ENCODE results near the gene OR10J1. TPM values are rescaled to one million over a fixed set of nuclear protein-coding genes. Genes with fewer than 3 reads are reported as not detected.

OR10J1 gene
- total RNA-seq, 6 donors from 2014 or later: not detected

DNA sequence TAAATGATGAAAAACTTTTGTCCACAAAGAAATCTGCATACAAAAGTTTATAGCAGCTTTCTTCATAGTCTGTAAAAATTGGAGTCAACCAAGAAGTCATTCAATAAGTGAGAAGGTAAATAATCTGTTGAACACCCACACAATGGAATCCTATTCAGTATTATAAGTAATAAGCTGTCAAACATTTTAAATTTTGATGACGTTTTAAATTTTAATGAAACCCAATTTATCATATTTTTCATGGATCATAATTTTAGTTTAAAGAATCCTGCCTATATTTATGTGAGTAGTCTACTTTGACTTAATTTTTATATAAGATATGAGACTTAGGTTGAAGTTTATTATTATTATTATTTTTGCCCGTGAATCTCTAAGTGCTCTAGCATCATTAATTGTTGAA lies 20.0 kb downstream of the OR10J1 start:
- Histone ChIP-seq H3K4me1 (no peaks in the 10 kb centered on the region), H3K36me3 (no peaks in the 10 kb centered on the region), H3K9me3 (peaks cover 0 to 6% (median 3%) of the 10 kb centered on the region in 4 donors), H3K27ac (no peak overlapping the region), H3K4me3 (no peak overlapping the region), H3K27me3 (no peaks in the 10 kb centered on the region)
- DNase-seq (no peak), ATAC-seq (ENCODE audit: low FRiP score in 2 of 2) (no peak)
- no peak for TF ChIP-seq EP300 (IDR thresholded peaks at IDR 0.05)
- no peak for TF ChIP-seq POLR2A (IDR thresholded peaks at IDR 0.05)
- TF ChIP-seq, protein P1, sequence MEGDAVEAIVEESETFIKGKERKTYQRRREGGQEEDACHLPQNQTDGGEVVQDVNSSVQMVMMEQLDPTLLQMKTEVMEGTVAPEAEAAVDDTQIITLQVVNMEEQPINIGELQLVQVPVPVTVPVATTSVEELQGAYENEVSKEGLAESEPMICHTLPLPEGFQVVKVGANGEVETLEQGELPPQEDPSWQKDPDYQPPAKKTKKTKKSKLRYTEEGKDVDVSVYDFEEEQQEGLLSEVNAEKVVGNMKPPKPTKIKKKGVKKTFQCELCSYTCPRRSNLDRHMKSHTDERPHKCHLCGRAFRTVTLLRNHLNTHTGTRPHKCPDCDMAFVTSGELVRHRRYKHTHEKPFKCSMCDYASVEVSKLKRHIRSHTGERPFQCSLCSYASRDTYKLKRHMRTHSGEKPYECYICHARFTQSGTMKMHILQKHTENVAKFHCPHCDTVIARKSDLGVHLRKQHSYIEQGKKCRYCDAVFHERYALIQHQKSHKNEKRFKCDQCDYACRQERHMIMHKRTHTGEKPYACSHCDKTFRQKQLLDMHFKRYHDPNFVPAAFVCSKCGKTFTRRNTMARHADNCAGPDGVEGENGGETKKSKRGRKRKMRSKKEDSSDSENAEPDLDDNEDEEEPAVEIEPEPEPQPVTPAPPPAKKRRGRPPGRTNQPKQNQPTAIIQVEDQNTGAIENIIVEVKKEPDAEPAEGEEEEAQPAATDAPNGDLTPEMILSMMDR (IDR thresholded peaks at IDR 0.05): no peak
- TF ChIP-seq POLR2AphosphoS5 (IDR thresholded peaks at IDR 0.05): no peak
- 75 to 77% methylated on average over 2 of the region's 2 CpGs for WGBS, 2 donors

DNA sequence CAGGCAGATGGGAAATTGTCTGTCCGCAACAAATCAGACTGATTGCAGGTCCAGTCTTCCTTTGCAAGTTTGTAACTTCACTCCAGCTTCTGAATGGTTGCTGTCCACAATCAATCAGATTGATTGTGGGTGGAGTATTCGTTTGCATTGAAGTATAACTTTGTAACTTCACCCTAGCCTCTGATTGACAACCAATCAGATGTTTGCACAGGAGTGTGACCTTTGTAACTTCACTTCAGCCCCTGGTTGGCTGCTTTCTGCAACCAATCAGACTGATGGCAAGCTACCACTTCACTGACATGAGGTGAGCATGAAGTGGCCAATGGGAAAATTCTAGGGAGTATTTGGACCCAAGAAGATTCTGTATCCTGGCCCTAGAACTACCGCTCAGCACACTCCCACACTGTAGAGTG lies 25.7 kb downstream of the OR10J1 start:
- DNase-seq (no peak), ATAC-seq (ENCODE audit: low FRiP score in 2 of 2) (no peak)
- WGBS, 2 donors: 86 to 89% methylated on average over 3 of the region's 3 CpGs

DNA sequence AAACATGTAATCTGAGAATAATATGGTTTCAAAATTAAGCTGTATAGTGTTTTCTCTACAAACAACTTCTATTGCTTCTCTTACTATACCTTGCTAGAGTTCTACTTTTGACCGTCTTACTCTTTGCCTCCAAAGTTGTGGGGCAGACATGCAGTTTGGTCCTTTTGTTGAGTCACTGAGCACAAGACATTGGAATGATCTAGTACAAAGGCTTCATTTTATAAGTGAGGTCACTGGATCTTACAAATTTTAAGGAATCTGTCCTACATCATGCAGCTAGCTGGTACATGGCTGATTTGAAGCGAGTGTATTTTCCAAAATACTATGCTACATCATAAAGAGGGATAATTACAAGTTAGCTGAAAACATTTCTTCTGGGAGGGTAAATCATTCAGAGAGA lies 28.8 kb downstream of the OR10J1 start:
- ATAC-seq (ENCODE audit: low FRiP score in 2 of 2) (no peak), DNase-seq (no peak)
- TF ChIP-seq EP300 (IDR thresholded peaks at IDR 0.05) (no peak), POLR2A (IDR thresholded peaks at IDR 0.05) (no peak), POLR2AphosphoS5 (IDR thresholded peaks at IDR 0.05) (no peak)
- TF ChIP-seq, protein P1 (IDR thresholded peaks at IDR 0.05): no peak
- Histone ChIP-seq H3K27ac (no peak overlapping the region), H3K36me3 (no peaks in the 10 kb centered on the region), H3K4me1 (no peaks in the 10 kb centered on the region), H3K9me3 (no peaks in the 10 kb centered on the region), H3K27me3 (no peaks in the 10 kb centered on the region), H3K4me3 (no peak overlapping the region)
- 98 to 100% methylated on average over 2 of the region's 2 CpGs for WGBS, 2 donors

More for the DNA sequence above, 25.7 kb downstream of the OR10J1 start:
- H3K27ac ChIP-seq: no peak overlapping the region
- H3K4me1 ChIP-seq: no peaks in the 10 kb centered on the region
- H3K9me3 ChIP-seq: peaks cover 0 to 6% (median 3%) of the 10 kb centered on the region in 4 donors
- H3K36me3 ChIP-seq: no peaks in the 10 kb centered on the region
- TF ChIP-seq EP300 (IDR thresholded peaks at IDR 0.05) (no peak), POLR2AphosphoS5 (IDR thresholded peaks at IDR 0.05) (no peak), POLR2A (IDR thresholded peaks at IDR 0.05) (no peak)
- TF ChIP-seq, protein P1 (IDR thresholded peaks at IDR 0.05): no peak
- H3K4me3 ChIP-seq: no peak overlapping the region
- no peaks in the 10 kb centered on the region for H3K27me3 ChIP-seq

DNA sequence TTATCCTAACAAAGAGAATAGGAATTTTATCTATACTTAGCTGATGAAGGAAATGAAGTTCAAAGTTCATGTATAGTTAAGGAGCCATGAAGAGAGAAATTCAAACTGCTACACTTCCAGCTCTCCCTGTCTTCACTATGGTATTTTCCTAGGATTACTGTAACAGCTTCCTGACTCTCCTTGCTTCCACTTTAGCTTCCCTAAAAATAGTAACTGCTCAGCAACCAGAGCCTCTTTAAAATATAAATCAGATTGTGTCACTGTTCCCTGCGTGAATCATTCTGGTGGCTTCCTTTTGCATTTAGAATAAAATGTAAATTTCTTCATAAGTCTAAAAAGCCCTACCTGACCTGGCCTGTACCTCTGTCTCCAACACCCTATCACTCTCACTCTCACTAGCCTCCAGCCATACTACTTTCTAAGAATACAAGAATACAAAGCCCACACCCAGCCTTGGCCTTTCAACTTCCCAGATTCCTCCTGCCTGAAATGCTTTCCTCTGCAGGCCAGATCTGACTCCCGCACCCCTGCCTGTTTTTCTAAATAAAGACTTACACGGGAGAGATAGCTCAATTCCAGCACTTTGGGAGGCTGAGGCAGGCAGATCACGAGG lies 30.5 kb downstream of the OR10J1 start:
- Histone ChIP-seq H3K4me1 (no peaks in the 10 kb centered on the region), H3K36me3 (no peaks in the 10 kb centered on the region), H3K9me3 (no peaks in the 10 kb centered on the region), H3K4me3 (no peak overlapping the region), H3K27me3 (no peaks in the 10 kb centered on the region), H3K27ac (no peak overlapping the region)
- 49 to 81% methylated on average over 4 of the region's 4 CpGs for WGBS, 2 donors
- DNase-seq (no peak), ATAC-seq (ENCODE audit: low FRiP score in 2 of 2) (no peak)
- TF ChIP-seq, protein P1 (IDR thresholded peaks at IDR 0.05): no peak
- no peak for TF ChIP-seq POLR2A (IDR thresholded peaks at IDR 0.05)
- no peak for TF ChIP-seq POLR2AphosphoS5 (IDR thresholded peaks at IDR 0.05)
- TF ChIP-seq EP300 (IDR thresholded peaks at IDR 0.05): no peak

DNA sequence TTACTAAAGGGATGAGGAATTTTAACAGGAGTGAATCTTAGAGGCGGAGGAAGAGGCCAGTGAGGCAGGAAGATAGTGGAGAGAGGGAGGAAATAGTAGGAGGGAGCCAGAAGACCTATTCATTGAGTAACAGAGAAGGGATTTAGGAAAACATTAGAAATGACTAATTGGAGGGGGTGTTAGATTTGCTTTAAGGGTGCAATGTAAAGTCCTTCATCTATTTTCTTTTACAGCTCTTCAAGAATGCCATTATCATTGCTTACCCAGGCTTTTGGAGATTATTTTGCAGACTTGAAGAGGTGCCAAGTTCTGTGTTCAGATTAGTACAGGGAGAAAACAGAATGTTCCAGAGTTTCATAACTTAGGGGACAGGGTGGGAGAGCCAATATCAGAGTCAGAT lies 33.8 kb downstream of the OR10J1 start:
- Histone ChIP-seq H3K27ac (no peak overlapping the region), H3K4me1 (no peaks in the 10 kb centered on the region), H3K4me3 (no peak overlapping the region), H3K36me3 (no peaks in the 10 kb centered on the region), H3K9me3 (no peaks in the 10 kb centered on the region), H3K27me3 (no peaks in the 10 kb centered on the region)
- TF ChIP-seq EP300 (IDR thresholded peaks at IDR 0.05) (no peak), POLR2AphosphoS5 (IDR thresholded peaks at IDR 0.05) (no peak)
- TF ChIP-seq, protein P1 (IDR thresholded peaks at IDR 0.05): no peak
- DNase-seq (no peak), ATAC-seq (ENCODE audit: low FRiP score in 2 of 2) (no peak)
- WGBS, 2 donors: 66 to 74% methylated on average over 1 of the region's 1 CpG
